Measurements from ENCODE around the gene ASTN2.

- TF ChIP-seq, protein P1, sequence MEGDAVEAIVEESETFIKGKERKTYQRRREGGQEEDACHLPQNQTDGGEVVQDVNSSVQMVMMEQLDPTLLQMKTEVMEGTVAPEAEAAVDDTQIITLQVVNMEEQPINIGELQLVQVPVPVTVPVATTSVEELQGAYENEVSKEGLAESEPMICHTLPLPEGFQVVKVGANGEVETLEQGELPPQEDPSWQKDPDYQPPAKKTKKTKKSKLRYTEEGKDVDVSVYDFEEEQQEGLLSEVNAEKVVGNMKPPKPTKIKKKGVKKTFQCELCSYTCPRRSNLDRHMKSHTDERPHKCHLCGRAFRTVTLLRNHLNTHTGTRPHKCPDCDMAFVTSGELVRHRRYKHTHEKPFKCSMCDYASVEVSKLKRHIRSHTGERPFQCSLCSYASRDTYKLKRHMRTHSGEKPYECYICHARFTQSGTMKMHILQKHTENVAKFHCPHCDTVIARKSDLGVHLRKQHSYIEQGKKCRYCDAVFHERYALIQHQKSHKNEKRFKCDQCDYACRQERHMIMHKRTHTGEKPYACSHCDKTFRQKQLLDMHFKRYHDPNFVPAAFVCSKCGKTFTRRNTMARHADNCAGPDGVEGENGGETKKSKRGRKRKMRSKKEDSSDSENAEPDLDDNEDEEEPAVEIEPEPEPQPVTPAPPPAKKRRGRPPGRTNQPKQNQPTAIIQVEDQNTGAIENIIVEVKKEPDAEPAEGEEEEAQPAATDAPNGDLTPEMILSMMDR (IDR thresholded peaks at IDR 0.05 in 2 of 3, conservative IDR thresholded peaks at IDR 0.05 in 1 of 3; ENCODE audit: borderline replicate concordance in 1 of 3, insufficient read depth in 1 of 3, low read depth in 2 of 3, low read length in 2 of 3) = no peak
- TF ChIP-seq ZFX (IDR thresholded peaks at IDR 0.05) (no peak), ZNF274 (IDR thresholded peaks at IDR 0.05; ENCODE audit: low read depth, low read length) (no peak), EZH2 (IDR thresholded peaks at IDR 0.05) (no peak), JUND (IDR thresholded peaks at IDR 0.05) (no peak), EZH2phosphoT487 (IDR thresholded peaks at IDR 0.05; ENCODE audit: borderline replicate concordance) (no peak), MAX (IDR thresholded peaks at IDR 0.05) (no peak)
- TF ChIP-seq, protein P2, sequence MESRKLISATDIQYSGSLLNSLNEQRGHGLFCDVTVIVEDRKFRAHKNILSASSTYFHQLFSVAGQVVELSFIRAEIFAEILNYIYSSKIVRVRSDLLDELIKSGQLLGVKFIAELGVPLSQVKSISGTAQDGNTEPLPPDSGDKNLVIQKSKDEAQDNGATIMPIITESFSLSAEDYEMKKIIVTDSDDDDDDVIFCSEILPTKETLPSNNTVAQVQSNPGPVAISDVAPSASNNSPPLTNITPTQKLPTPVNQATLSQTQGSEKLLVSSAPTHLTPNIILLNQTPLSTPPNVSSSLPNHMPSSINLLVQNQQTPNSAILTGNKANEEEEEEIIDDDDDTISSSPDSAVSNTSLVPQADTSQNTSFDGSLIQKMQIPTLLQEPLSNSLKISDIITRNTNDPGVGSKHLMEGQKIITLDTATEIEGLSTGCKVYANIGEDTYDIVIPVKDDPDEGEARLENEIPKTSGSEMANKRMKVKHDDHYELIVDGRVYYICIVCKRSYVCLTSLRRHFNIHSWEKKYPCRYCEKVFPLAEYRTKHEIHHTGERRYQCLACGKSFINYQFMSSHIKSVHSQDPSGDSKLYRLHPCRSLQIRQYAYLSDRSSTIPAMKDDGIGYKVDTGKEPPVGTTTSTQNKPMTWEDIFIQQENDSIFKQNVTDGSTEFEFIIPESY (IDR thresholded peaks at IDR 0.05; ENCODE audit: extremely low read depth, insufficient replicate concordance, low read length) = no peak
Measured at GRCh38 chr9:117002686-117003085, 412.2 kb downstream of the ASTN2 start.
